ENCODE measurements around the gene MRAS. TPM values are rescaled to one million over a fixed set of nuclear protein-coding genes. Genes with fewer than 3 reads are reported as not detected.

The MRAS gene
- total and polyA plus RNA-seq, 2 of the 4 experiments (the other 2 are of a cell fraction): 59.3 to 60.6 TPM

DNA sequence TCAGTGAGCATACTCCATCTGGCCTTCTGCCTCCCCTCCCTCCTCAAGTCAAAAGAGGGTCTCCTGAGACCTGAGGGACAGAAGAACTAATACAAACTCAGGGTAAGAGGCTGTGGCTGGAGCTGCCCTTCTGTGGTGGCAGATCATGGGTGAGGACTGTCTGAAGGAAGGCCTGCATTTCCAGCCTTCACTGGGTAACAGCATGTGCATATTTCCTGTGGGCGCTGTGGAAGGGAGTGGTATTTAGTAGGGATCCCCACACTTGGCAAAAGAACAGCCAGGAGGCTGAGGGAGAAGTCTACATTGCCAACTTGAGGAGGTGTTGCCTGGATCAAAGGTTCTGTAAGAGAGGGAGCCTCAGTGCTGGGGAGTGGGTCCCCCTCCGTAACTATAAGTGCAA, 75.9 kb downstream of the MRAS start:
- Histone ChIP-seq H3K4me1 (ENCODE audit: control insufficient read depth, insufficient read depth, low read length) (no peaks in the 10 kb centered on the region), H2AK9ac (replicated peaks; ENCODE audit: low read depth, low read length, poor library complexity) (no peak overlapping the region), H3K27me3 (ENCODE audit: control insufficient read depth, insufficient read depth, low read length) (peaks cover 4% of the 10 kb centered on the region; the same call in 1 of the 2 replicates), H2BK15ac (ENCODE audit: low read depth, low read length) (no peak overlapping the region), H2BK5ac (ENCODE audit: low read depth, low read length, poor library complexity, severe bottlenecking) (no peak overlapping the region), H4K20me1 (ENCODE audit: insufficient read depth, low read length) (no peaks in the 10 kb centered on the region), H3K56ac (ENCODE audit: extremely low read depth, insufficient read depth, low read length) (no peak overlapping the region), H3K18ac (ENCODE audit: low read depth, low read length) (no peak overlapping the region), H3K27ac (ENCODE audit: insufficient read depth, low read length) (no peak overlapping the region), H3K36me3 (ENCODE audit: control insufficient read depth, insufficient read depth, low read length) (no peaks in the 10 kb centered on the region), H2BK120ac (ENCODE audit: low read depth, low read length) (no peak overlapping the region), H3K9me3 (ENCODE audit: control insufficient read depth, insufficient read depth, low read length) (peaks cover 2% of the 10 kb centered on the region; the same call in 1 of the 2 replicates), H3K23ac (ENCODE audit: low read depth, low read length) (no peak overlapping the region), H4K5ac (ENCODE audit: low read depth, low read length) (no peak overlapping the region), H2BK20ac (ENCODE audit: low read depth, low read length) (no peak overlapping the region), H3K9me1 (ENCODE audit: insufficient read depth, low read length) (no peaks in the 10 kb centered on the region), H2AFZ (replicated peaks; ENCODE audit: low read length, poor library complexity) (no peak overlapping the region), H4K91ac (ENCODE audit: insufficient read depth, low read depth, low read length) (no peak overlapping the region), H3K14ac (replicated peaks; ENCODE audit: low read depth, low read length) (no peak overlapping the region), H3K4me2 (ENCODE audit: low read depth, low read length) (no peak overlapping the region), H2AK5ac (ENCODE audit: low read depth, low read length) (no peak overlapping the region), H3K4me3 (ENCODE audit: insufficient read depth, low read depth, low read length) (no peak overlapping the region), H3K9ac (ENCODE audit: low read depth, low read length) (no peak overlapping the region), H3K4ac (ENCODE audit: low read depth, low read length) (no peak overlapping the region), H4K8ac (ENCODE audit: low read depth in 2 of 2, low read length in 2 of 2) (no peak overlapping the region), H3K79me1 (ENCODE audit: low read depth in 1 of 2, low read length in 2 of 2) (no peaks in the 10 kb centered on the region)
- BruUV-seq (replicated peaks): no TSS peak
- WGBS, 2 experiments (ENCODE audit: extremely low coverage in 2 of 2, insufficient read length in 1 of 2): no CpG with 5 or more reads among the region's 2 CpGs
- in situ Hi-C loops (cut with MboI; ENCODE audit: low sequenced_read_pairs): loop anchor here (5.0 kb wide), 1 partner anchor 92 kb away; no protein-coding TSS in a partner anchor
- TF ChIP-seq CEBPB (IDR thresholded peaks at IDR 0.05; ENCODE audit: low read depth, low read length): no peak
- no peak for TF ChIP-seq POLR2A (IDR thresholded peaks at IDR 0.05; ENCODE audit: low read depth, low read length)
- TF ChIP-seq NFE2L2 (IDR thresholded peaks at IDR 0.05; ENCODE audit: low read depth, low read length): no peak
- TF ChIP-seq, protein P1, sequence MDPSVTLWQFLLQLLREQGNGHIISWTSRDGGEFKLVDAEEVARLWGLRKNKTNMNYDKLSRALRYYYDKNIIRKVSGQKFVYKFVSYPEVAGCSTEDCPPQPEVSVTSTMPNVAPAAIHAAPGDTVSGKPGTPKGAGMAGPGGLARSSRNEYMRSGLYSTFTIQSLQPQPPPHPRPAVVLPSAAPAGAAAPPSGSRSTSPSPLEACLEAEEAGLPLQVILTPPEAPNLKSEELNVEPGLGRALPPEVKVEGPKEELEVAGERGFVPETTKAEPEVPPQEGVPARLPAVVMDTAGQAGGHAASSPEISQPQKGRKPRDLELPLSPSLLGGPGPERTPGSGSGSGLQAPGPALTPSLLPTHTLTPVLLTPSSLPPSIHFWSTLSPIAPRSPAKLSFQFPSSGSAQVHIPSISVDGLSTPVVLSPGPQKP (IDR thresholded peaks at IDR 0.05; ENCODE audit: borderline replicate concordance, low read depth, low read length): no peak
- TF ChIP-seq, protein P2, sequence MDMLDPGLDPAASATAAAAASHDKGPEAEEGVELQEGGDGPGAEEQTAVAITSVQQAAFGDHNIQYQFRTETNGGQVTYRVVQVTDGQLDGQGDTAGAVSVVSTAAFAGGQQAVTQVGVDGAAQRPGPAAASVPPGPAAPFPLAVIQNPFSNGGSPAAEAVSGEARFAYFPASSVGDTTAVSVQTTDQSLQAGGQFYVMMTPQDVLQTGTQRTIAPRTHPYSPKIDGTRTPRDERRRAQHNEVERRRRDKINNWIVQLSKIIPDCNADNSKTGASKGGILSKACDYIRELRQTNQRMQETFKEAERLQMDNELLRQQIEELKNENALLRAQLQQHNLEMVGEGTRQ (IDR thresholded peaks at IDR 0.05; ENCODE audit: low read depth, low read length): no peak
- no peak for TF ChIP-seq MAZ (IDR thresholded peaks at IDR 0.05; ENCODE audit: borderline replicate concordance, low read depth, low read length)
- TF ChIP-seq CHD1 (IDR thresholded peaks at IDR 0.05; ENCODE audit: low read depth, low read length): no peak
- no peak for TF ChIP-seq RCOR1 (IDR thresholded peaks at IDR 0.05; ENCODE audit: insufficient replicate concordance, low read length)
- TF ChIP-seq RFX5 (IDR thresholded peaks at IDR 0.05; ENCODE audit: low read depth, low read length): no peak
- TF ChIP-seq, protein P3, sequence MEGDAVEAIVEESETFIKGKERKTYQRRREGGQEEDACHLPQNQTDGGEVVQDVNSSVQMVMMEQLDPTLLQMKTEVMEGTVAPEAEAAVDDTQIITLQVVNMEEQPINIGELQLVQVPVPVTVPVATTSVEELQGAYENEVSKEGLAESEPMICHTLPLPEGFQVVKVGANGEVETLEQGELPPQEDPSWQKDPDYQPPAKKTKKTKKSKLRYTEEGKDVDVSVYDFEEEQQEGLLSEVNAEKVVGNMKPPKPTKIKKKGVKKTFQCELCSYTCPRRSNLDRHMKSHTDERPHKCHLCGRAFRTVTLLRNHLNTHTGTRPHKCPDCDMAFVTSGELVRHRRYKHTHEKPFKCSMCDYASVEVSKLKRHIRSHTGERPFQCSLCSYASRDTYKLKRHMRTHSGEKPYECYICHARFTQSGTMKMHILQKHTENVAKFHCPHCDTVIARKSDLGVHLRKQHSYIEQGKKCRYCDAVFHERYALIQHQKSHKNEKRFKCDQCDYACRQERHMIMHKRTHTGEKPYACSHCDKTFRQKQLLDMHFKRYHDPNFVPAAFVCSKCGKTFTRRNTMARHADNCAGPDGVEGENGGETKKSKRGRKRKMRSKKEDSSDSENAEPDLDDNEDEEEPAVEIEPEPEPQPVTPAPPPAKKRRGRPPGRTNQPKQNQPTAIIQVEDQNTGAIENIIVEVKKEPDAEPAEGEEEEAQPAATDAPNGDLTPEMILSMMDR (conservative IDR thresholded peaks at IDR 0.05; ENCODE audit: low read depth, low read length): no peak
- TF ChIP-seq BHLHE40 (IDR thresholded peaks at IDR 0.05; ENCODE audit: low read depth, low read length): no peak
- ChIA-PET POLR2A (ENCODE audit: unreplicated experiment) (no interaction called here), CTCF (no interaction called here)
- dilution Hi-C loops (cut with HindIII; ENCODE audit: low sequenced_read_pairs, unreplicated experiment): no loop called here
- ATAC-seq (ENCODE audit: low read depth) (no peak), DNase-seq (no peak)
- intact Hi-C loops (cut with micrococcal nuclease): no loop called here
